Adipocyte (in vitro differentiated cells): ENCODE measurements around the gene ARMC5.
"Not testable (repeated sequence)": the region's sequence is repeated elsewhere in the genome, so short reads cannot be mapped to it uniquely, and the experiment has no call there.

Experiments
- DNase-seq: peaks from one replicate; pipeline ENCODE4 v3.0.0-alpha.2; 2015; ENCODE audit warnings: low read depth
- H3K27me3 ChIP-seq: replicated peaks from 2 replicates; pipeline ENCODE4 v1.7.0; 2013; ENCODE audit warnings: mild to moderate bottlenecking, low read length, moderate library complexity; ENCODE audit not compliant: control insufficient read depth, insufficient read depth
- H3K36me3 ChIP-seq: 2 replicates; pipeline ENCODE4 v1.7.0; 2013; ENCODE audit warnings: low read length, mild to moderate bottlenecking, moderate library complexity; ENCODE audit not compliant: control insufficient read depth, insufficient read depth, severe bottlenecking
- H3K4me1 ChIP-seq: 2 replicates; pipeline ENCODE4 v1.7.0; 2013; ENCODE audit warnings: mild to moderate bottlenecking, low read length, moderate library complexity; ENCODE audit not compliant: control insufficient read depth, insufficient read depth
- H3K4me3 ChIP-seq: 2 replicates; pipeline ENCODE4 v1.7.0; 2013; ENCODE audit warnings: mild to moderate bottlenecking, low read length, moderate library complexity
- H3K9ac ChIP-seq: 2 replicates; pipeline ENCODE4 v1.7.0; 2013; ENCODE audit warnings: mild to moderate bottlenecking, low read length, moderate library complexity
- H3K9me3 ChIP-seq: 2 replicates; pipeline ENCODE4 v1.7.0; 2013; ENCODE audit warnings: mild to moderate bottlenecking, low read length, moderate library complexity; ENCODE audit not compliant: control insufficient read depth

The ARMC5 gene

DNA sequence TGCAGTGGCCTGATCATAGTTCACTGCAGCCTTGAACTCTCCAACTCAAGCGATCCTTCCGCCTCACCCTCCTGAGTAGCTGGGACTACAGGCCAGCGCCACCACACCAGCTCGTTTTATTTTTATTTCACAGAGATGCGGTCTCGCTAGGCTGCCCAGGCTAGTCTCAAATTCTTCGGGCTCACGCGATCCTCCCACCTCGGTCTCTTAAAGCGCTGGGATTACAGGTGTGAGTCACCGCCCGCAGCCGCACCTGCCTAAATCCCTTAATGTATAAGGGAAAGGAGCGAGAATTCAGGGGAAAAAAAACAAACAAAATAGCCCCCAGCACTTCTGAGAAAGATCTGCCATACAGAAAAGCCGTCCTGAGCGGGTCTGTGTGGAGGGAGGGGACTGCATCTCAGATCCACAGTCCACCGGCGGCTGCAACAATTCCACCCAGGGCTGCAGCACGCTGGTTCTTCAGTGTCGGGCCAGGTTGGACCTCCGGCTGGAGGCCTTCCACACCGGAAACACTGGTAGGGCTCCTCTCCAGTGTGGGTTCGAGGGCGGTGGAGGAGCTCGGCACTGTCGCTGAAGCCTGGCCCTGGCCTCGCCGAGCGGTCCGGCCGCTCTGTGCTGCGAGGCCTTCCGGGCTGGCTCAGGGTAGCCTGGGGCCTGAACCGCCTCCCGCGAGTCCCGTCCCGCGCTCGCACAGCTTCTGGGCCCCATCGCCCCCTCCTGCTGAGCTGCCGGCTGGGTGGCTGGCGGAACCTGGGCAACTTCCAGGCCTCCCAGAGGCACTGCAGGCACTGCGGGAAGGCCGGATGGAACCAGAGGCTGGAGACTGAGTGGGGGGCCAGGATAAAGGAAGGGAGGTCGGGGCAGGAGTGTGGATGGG lies 23.7 kb upstream of the ARMC5 start:
- DNase-seq = no peak
- H3K4me3 ChIP-seq = no peak overlapping the region
- H3K36me3 ChIP-seq = no peaks in the 10 kb centered on the region
- no peaks in the 10 kb centered on the region for H3K9me3 ChIP-seq
- peaks cover 2% of the 10 kb centered on the region for H3K4me1 ChIP-seq
- no peaks in the 10 kb centered on the region for H3K27me3 ChIP-seq
- H3K9ac ChIP-seq = no peak overlapping the region

DNA sequence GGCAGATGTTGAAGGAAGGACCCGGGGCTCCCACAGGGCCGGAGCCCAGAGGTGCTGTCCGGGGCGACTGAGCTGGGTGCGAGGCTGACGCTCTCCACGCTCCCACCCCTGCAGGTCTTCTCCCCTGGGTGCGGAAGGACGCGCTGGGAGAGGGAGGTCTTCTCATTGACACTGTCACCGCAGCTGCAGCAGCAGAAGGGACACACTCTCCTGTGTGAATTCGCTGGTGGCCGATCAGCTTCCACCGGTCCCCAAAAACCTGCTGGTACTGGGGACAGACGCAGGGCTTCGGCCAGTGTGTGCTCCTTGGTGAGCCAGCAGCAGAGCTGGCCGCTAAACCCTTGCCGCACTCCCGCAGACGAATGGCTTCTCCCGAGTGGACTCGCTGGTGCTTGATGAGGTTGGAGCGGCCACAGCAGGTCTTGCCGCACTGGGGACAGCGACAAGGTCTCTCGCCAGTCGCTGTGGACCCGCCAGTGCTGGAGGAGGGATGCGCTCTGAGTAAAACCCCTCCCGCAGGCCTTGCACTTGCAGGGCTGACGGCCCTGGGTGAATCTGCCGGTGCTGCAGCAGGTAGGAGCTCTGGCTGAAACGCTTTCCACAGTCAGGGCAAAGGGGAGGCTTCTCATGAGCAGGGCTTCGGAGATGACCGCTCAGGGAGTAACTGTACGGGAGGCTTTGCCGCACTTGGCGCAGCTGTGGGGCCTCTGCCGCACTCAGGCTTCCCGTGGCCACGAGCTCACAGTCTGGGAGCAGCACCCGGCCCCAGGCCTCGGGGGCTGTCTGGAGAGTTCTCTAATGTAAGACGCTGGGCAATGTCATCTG lies 22.9 kb upstream of the ARMC5 start:
- no peaks in the 10 kb centered on the region for H3K36me3 ChIP-seq
- peaks cover 11% of the 10 kb centered on the region for H3K4me1 ChIP-seq
- no peak overlapping the region for H3K9ac ChIP-seq
- no peaks in the 10 kb centered on the region for H3K9me3 ChIP-seq
- H3K4me3 ChIP-seq = no peak overlapping the region
- DNase-seq = no peak
- H3K27me3 ChIP-seq = no peaks in the 10 kb centered on the region

DNA sequence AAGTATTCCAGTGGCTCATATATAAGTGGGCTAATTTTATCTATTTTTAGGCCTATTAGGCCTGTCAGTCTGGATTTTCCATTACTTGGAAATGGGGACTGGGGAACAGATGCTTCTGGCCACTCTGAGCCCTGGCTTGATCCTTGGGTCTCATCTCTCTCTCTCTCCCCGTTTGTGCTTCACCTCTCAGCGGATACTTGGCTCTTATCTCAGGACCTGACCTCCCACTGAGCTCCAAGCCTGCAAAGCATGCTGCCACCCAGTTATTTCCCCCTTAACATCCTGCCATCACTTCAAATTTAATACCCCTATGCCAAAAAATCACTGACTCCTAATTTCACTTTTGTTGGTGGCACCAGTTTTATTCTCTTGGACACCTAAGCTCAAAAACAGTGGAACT lies 20.9 kb upstream of the ARMC5 start:
- no peaks in the 10 kb centered on the region for H3K9me3 ChIP-seq
- H3K36me3 ChIP-seq = no peaks in the 10 kb centered on the region
- no peak overlapping the region for H3K9ac ChIP-seq
- no peak for DNase-seq
- H3K27me3 ChIP-seq = no peaks in the 10 kb centered on the region
- no peak overlapping the region for H3K4me3 ChIP-seq
- peaks cover 16% of the 10 kb centered on the region for H3K4me1 ChIP-seq

DNA sequence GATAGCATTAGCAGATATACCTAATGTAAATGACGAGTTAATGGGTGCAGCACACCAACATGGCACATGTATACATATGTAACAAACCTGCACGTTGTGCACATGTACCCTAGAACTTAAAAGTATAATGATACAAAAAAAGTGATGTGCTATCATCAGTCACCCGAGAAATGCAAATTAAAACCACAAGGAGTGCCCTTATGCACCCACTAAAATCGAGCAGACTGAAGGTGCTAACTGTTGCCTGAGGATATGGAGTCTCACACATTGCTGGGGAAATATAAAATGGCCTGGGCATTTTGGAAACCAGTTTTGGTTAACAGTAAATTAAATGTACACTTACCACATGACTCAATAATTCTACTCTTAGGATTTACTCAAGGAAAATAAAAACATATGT lies 20.3 kb upstream of the ARMC5 start:
- H3K36me3 ChIP-seq, H3K27me3 ChIP-seq, H3K9ac ChIP-seq, DNase-seq, H3K9me3 ChIP-seq, H3K4me3 ChIP-seq: not testable (repeated sequence)
- peaks cover 16% of the 10 kb centered on the region for H3K4me1 ChIP-seq

DNA sequence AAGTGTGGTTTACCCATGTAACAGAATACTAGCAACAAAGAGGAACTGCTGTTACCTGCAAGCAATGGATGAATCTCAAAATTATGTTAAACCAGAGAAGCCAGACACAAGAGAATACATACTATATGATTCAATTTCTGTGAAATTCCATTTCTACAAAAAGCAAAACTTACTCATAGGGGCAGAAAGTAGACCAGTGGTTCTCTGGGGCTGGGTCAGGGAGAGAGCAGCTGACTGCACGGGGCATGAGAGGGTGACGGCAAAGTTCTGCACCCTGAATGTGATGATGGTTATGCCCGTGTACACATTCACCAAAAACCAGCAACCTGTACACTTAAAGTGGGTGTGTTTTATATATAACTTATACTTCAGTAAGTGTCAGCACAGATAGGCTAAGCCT lies 19.8 kb upstream of the ARMC5 start:
- H3K27me3 ChIP-seq = no peaks in the 10 kb centered on the region
- no peak overlapping the region for H3K4me3 ChIP-seq
- no peak overlapping the region for H3K9ac ChIP-seq
- no peak for DNase-seq
- H3K36me3 ChIP-seq = no peaks in the 10 kb centered on the region
- H3K9me3 ChIP-seq = no peaks in the 10 kb centered on the region
- peaks cover 16% of the 10 kb centered on the region for H3K4me1 ChIP-seq

DNA sequence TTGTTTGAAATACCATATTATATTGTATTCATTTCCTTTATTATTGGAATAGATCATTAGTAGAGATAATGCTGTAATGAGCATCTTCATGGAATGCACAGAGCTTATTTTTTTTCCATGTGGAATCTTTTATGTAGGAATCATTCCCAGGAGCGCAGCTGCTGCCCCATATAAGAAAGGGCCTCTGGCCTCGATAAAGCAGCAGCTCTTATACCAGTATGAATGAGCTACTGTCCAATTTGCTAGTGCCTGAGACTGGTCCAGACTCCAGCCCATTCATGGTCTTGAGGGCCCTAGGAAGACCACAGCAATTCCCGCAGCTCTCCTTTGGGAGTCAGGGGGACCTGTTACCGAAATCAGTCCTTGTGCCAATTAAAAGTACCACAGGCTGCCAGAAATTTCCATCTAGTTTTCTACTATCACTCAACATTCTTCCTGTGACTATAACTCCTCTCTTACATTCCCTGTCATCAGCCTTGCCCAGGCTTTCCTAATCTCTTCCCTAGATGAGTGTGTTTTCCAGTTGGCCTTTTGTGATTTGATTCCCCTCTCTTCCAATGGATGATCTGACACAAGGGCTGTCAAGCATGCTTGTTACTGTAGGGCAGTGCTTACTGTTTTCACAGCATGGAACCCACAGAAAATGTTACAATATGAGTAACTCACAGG lies 18.7 kb upstream of the ARMC5 start:
- no peaks in the 10 kb centered on the region for H3K9me3 ChIP-seq
- no peak overlapping the region for H3K9ac ChIP-seq
- no peak overlapping the region for H3K4me3 ChIP-seq
- no peaks in the 10 kb centered on the region for H3K36me3 ChIP-seq
- H3K4me1 ChIP-seq = peaks cover 16% of the 10 kb centered on the region
- DNase-seq = peak; percentile 10
- no peaks in the 10 kb centered on the region for H3K27me3 ChIP-seq

DNA sequence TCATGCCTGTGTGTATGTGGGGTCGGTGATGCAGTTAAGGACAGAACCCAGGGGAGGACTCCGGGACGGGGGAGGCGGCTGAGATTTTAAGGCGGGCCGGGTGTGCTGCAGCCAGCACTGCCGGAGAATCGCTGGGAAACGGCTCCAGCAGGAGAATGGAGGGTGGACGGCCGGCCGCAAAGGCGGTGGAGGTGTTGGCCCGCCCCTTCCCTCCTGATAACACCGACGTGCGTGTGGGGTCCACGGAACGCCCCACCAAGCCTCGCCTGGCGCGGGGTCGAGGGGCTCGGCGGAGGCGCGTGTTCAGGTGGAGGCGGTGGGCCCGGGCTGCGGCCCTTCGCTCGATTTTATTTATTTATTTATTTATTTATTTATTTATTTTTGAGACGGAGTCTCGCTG lies 17.3 kb upstream of the ARMC5 start:
- no peak for DNase-seq
- no peaks in the 10 kb centered on the region for H3K27me3 ChIP-seq
- peak overlapping the region; percentile 93 for H3K4me3 ChIP-seq
- peak overlapping the region; percentile 94 for H3K9ac ChIP-seq
- peaks cover 16% of the 10 kb centered on the region for H3K4me1 ChIP-seq
- no peaks in the 10 kb centered on the region for H3K9me3 ChIP-seq
- no peaks in the 10 kb centered on the region for H3K36me3 ChIP-seq

DNA sequence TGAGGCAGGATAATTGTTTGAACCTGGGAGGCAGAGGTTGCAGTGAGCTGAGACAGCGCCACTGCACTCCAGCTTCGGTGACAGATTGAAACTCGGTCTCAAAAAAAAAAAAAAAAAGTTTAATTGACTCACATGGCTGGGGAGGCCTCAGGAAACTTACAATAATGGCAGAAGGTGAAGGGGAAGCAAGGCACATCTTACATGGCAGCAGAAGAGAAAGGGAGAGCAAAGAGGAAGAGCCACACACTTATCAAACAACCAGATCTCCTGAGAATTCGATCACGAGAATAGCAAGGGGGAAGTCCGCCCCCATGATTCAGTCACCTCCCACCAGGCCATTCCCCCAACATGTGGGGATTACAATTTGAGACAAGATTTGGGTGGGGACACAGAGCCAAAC lies 13.4 kb upstream of the ARMC5 start:
- H3K9ac ChIP-seq, H3K27me3 ChIP-seq, H3K36me3 ChIP-seq, DNase-seq, H3K9me3 ChIP-seq, H3K4me3 ChIP-seq: not testable (repeated sequence)
- H3K4me1 ChIP-seq = peaks cover 11% of the 10 kb centered on the region

DNA sequence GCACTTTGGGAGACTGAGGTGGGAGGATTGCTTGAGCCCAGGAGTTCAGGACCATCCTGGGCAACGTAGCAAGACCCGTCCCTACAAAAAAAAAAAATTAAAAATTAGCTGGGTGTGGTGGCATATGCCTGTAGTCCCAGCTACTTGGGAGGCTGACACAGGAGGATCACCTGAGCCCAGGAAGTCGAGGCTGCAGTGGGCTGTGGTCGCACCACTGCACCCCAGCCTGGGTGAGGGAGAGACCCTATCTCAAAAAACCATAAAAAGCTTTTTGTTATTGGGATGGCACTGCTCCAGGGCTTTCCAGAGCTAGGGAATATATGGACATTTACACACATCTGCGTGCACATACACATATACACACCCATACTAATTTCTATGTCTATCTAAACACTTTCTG lies 8.1 kb upstream of the ARMC5 start:
- no peaks in the 10 kb centered on the region for H3K36me3 ChIP-seq
- no peak for DNase-seq
- peaks cover 45% of the 10 kb centered on the region for H3K4me1 ChIP-seq

DNA sequence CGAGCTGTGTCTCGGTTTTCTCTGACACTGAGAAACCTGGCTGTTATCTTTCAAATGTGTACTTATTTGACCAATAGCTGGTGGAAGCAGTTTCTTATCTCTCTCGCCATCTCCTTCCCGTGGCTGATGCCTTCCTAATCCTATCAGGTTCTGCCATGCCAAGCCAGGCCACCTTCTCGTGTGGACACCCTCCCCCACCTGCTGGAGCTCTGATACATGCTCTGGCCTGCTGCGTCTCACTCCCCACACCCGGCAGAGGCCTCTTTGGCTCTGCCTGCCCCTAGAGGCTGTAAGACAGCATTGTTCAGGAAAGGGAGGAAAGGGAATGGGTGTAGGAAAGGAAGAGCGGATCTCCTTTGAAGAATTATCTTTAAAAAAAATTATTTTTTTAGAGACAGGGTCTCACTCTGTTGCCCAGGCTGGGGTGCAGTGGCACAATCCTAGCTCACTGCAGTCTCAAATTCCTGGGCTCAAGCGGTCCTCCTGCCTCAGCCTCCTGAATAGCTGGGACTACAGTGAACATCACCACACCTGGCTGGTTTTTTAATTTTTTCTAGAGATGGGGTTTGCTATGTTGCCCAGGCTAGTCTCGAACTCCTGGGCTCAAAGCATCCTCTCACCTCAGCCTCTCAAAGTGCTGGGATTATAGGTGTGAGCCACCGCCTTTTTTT lies 7.5 kb upstream of the ARMC5 start:
- Histone ChIP-seq H3K4me1 (peaks cover 49% of the 10 kb centered on the region), H3K27me3 (no peaks in the 10 kb centered on the region), H3K36me3 (no peaks in the 10 kb centered on the region), H3K9ac (peak overlapping the region; percentile 77), H3K9me3 (no peaks in the 10 kb centered on the region), H3K4me3 (peak overlapping the region; percentile 33)
- peak; percentile 79 for DNase-seq

More for the DNA sequence above, 8.1 kb upstream of the ARMC5 start:
- Histone ChIP-seq H3K4me3 (no peak overlapping the region), H3K9me3 (no peaks in the 10 kb centered on the region), H3K9ac (peak overlapping the region; percentile 62), H3K27me3 (no peaks in the 10 kb centered on the region)
